ENCODE results near the gene NAP1L4.

Gene NAP1L4

DNA sequence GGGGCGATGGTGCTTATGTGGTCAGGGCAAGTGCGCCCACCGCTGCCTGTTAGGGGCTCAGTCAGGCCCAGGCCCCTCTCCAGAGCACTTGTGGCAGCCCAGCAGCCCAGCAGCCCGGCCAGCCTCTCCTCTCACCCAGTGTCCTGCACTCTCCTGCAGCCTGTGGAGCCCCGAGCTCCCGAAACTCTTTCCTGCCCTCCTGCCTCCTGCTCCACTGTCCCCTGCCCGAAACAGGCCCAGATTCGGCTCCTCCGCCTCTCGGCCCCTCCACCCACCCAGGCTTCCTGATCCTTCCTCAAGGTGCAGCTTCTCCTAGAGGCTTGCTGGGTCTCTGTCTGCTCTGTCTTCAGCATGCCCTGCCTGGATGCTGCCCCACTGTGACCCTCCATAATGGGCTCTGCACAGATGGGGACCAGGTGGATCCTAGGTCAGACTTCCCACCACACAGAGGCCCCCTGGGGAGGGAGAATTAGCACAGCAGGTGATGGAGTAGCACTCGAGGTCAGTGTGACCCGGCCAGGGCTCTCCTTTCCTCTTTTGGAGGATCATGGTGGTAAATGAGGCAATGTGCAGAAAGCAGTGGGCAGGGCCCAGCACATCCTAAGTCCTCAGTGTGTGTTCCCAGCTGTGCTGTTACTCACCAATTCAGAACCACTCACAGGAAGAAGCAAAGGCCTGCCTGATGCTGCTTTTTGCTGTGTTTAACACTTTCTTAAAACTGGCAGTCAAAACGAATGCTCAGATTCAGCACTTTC lies 18.6 kb upstream of the NAP1L4 start:
- no peak for DNase-seq

DNA sequence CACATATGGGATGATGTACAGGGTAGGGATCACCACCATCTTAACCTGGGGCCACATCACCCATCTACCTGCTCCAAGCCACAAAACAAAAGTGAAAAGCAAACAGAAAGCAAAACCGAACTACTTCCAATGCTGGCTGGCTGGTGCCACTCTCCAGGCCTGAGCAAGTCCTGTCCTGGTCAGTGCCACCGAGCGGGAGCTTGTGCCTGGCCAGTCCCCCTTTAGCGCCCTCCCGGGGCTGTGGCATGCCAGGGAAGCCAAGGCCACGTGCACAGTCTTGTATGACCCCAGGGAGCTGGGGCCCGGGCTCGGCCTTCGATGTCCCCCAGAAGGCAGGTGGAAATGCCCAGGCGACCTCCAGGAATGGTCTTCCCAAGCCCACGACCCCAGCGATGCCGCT lies 17.9 kb upstream of the NAP1L4 start:
- no peak for DNase-seq

GRCh38 chr11:3009481-3009880 lies 17.4 kb upstream of the NAP1L4 start:
- no peak for DNase-seq

GRCh38 chr11:3008746-3009336 lies 16.7 kb upstream of the NAP1L4 start:
- DNase-seq, result no peak

DNA sequence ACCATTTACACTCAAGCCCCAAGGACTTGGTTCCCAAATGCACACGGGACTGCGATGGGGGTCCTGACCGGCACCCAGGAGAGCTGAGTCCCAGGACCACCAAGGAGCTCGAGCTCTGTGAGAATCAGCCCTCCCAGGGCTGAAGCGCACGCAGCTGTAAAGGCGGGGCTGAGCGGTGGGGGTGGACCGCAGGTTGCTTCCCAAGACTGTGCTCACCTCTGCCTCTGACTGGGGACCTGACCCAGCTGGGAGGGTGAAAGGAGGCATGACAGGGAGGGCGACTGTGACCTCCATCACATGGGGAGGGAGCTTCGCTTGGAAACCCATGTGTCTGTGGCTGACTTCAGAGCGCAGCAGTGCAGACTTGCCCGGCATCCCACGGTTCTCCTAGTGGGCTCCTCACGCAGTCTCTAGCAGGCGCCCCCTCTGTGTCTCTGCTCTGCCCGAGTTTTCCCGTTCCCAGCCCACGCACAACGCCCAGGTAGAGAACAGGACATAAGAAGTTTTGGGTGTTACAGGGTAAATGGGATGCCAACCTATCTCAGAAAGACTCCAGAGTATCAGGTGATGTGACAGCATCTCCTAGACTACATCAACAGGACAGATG lies 15.4 kb upstream of the NAP1L4 start:
- DNase-seq, result no peak

DNA sequence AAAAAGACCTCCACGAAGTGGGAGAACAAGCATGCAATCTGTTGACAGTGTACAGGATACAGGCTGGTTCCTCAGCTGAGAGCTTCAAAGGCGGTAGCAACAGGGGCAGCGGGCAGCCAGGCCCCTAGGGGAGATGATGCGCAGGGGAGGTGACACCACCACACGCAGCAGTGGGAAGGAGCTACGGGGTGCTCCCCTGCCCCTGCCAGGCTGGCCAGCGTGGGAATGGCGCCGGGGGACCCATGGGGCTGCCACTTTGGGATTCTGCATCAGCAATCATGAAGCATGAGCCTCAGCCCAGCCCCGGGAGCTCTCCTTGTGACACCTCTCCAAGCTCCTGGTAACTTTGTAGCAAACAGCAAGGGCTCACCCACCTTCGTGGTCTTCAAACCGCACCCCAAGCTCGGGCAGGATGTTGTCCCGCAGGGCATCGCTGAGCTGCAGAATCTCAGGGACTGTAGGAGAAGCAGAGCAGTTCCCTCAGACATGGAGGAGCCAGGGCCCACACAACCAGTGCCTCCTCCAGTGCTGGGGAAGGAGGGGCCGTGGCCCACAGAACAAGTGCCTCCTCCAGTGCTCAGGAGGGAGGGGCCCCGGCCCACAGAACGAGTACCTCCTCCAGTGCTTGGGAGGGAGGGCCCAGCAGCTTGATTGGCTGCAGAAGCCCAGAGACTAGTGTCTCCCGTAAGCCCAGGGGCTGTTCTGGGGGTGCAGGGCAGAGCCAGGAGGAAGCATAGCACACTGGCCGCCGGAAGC lies 14.6 kb upstream of the NAP1L4 start:
- no peak for DNase-seq

DNA sequence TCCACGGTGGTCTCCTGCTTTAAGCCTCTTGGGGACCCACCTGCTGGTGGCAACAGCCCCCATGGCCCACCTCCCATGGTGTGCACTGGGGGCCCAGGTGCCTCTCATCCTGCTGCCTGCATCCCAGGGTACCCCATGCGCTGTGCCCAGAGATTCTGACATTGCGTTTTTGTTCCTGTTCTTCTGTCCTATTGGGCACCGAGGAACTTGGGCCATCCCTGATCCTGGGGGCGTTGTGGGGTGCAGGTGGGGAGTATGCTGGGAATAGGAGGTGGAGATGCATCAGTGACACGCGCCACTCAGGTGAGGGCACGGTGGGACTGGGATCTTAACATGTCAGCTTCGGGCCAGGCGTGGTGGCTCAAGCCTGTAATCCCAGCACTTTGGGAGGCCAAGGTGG lies 12.4 kb upstream of the NAP1L4 start:
- DNase-seq, result no peak

- no peak for DNase-seq
These were observed 11.5 kb upstream of the NAP1L4 start for GRCh38 chr11:3003396-3004231.

DNA sequence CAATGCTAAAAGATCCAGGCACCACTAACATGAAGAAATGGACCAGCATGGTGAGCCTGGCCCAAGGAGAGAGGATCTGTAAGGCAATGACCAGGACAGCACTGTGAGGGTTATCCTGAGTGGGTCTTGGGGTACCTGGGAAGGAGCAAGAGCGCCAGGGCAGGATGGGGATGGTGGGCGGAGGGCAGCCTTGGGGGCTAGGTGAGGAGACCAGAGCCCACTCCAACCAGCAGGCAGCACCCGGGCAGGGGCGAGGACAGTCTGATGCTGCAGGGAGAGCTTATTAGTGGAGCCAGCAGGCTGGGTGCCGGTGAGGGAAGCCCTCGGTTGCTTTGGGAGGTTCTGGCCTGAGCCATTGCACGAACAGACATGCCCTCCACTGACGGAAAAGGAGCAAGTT lies 10.7 kb upstream of the NAP1L4 start:
- no peak for DNase-seq

DNA sequence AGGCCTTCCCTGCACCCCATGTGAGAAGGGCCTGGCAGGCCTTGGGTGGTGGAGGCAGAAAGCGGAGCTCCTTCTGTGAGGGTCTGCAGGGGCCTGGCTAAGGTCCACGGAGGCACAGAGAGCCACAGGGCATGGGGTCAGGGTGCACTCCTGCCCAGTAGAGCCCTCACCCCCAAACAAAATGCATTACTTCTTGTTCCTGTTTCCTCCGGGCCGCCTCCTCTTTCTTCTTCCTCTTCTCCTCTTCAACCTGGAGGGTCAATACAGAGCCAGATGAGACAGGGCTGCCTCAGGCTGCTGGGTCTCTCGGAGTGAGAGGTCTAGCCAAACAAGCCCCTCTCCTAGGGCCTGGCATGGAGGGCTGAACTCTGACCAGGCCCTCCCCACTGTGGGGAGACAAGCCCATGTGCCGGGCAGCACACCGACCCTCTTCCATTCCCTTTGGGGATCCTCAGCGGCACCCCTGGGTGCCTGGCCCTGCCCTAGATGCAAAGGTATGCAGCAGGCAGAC lies 10.3 kb upstream of the NAP1L4 start:
- no peak for DNase-seq

DNA sequence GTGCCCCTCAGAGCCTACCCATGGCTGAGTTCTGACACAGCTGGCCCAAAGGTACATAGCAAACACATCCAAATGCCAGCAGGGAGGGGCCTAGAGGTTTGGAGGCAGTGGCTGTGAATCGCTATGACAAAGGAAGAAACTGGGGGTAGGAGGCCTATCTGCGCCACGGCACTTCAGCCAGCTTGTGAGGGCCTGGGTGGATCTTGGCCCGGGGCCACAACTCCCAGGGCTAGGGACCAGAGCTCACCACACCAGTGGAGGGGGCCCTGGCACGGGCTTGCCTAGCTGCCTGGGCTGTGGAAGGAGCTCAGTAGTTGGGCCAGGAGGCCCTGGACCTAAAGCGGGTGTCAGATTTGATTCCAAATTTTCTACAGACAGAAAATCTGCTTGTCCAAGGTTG lies 9.4 kb upstream of the NAP1L4 start:
- no peak for DNase-seq

DNA sequence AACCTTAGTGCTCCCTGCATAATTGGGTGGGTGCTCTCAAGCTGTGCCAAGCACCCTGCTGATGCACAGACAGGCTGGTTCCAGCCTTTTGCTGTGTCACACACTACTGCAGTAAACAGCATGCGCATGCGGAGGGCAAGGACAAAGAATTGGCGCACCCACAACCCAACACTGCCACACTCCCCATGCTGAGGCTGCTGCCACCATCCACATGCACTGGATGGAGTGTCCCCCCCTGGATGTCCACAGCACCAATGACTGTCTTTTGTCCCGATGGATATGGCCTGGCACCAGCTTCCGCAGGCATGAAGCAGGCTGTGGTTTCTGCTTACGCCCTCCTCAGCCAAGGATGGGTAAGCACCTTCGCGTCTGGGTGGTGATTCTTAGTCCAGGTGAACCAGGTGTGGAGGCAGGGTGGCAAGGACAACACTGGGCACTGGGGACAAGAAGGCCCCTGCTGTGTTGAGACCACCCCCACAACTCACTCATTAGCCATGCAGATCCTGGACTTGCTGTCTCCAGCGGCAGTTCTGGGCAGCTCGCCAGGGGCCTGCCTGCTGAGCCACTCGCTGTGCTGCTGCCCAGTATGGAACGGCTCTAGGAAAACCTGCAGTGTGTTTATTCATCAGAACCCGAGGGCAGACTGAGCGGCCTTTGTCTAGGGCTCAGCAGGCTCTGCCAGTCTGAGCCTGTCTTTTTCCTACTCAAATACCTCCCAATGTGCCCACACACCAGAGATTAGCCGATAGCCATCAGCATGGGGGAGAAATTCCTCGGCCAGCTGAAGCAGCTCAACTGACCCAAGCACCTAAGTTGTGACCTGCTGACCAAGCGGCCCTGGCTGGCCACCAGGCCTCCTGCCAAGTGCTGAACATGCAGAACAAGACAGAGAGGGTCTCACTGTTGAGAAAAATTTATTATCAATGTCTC lies 8.2 kb upstream of the NAP1L4 start:
- peak; percentile 67 for DNase-seq

DNA sequence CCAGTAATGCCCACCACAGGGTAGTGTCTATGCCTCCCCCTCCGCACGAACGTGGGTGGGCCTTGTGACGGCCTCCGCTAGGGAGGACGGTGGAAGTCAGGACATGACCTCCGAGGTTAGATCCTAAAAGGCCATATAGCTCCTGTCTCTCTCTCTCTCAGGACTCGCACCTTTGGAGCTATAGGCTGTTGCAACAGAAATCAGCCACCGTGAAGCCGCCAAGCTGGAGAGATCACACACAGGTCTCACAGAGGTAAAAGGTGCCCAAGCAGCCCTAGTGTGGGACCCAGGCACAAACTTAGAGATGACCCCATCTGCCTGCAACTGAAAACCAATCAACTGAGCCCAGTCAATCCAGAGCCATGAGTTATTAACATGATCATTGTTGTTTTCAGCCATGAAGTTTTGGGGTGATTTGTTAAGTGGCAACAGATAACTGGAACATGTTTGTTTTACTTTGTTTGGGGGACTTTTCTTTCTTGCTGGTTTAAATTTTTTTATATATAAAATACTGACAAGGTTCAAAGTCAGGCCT lies 7.4 kb upstream of the NAP1L4 start:
- peak; percentile 19 for DNase-seq

- peak; percentile 32 for DNase-seq
These were observed 6.1 kb upstream of the NAP1L4 start for GRCh38 chr11:2998073-2998850.

DNA sequence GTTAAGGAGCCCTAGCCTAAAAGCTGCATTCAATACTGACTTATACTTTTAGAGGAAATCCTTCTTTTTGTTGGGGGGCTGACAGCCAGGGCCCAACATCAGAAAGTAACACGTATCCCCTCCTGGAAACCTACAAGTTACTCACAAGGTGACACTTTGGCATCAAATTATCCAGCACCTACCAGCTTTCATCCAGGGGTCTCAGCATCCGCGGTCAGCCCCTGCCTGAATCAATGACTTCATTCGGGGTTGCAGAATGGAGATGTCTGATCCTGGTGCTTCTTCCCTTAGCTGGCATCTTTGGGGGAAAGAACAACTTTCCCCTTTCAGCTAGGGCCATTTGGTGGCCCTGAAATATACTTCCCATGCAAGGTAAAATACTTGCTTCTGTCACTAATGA lies 5.3 kb upstream of the NAP1L4 start:
- DNase-seq, result no peak

DNA sequence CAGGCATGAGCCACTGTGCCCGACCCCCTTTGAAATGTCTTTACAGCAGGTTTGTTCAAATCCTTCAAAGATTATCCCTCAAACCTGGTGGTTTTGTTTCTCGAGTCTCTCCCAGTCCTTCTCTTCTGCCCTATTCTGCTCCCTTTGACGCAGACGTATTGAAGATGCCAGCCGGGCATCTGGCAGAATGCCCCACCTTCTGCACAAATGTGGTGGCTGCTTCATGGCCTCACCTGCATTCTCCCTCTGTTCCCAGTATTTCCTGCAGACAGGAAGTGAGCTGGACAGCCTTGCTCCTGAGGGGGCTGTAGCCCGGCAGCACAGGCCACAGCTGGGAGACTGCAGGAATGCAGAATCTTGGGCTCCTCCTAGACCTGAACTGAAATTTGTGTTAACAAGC lies 4.8 kb upstream of the NAP1L4 start:
- no peak for DNase-seq

- DNase-seq, result no peak
These were observed 3.9 kb upstream of the NAP1L4 start for GRCh38 chr11:2995893-2996554.

GRCh38 chr11:2995031-2995561 lies 3.0 kb upstream of the NAP1L4 start:
- DNase-seq, result no peak

DNA sequence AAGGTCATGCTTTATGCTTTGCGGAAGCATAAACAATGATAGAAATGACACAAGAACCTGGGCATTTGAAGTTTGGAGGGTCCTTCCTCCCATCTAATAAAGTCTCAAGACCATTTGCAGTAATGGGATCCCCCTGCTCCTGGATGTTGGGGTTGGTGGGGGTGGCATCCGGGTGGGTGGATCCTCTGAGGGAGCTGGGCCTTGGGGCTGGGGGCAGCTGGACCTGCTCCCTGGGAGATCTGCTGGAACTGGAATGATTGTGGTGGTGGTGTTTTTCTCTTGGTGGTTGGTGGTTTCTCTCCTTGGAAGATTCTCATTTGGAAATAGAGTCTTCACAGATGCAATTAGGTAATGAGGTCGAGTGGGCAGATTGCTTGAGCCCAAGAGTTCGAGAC lies 2.2 kb upstream of the NAP1L4 start:
- DNase-seq, result no peak

- no peak for DNase-seq
These were observed 832 bp upstream of the NAP1L4 start for GRCh38 chr11:2992997-2993325.
